ENCODE measurements around the gene CFAP52.
A peak's percentile ranks its signal among the peaks of the same experiment; 100 is the strongest.
"Not testable (repeated sequence)": the region's sequence is repeated elsewhere in the genome, so short reads cannot be mapped to it uniquely, and the experiment has no call there.

The CFAP52 gene

GRCh38 chr17:9568957-9569588 is 7.4 kb upstream of the CFAP52 start:
- no peak for DNase-seq (ENCODE audit: low read depth in 2 of 2)

GRCh38 chr17:9571201-9571600 is 5.2 kb upstream of the CFAP52 start:
- DNase-seq (ENCODE audit: low read depth in 2 of 2) = no peak

- peak; percentile 79 to 83 for DNase-seq (ENCODE audit: low read depth in 2 of 2)
Observed at GRCh38 chr17:9575381-9576101, 901 bp upstream of the CFAP52 start, which contains the start of gene STX8. STX8 (minus strand) TSS chr17:9575820; CDS start chr17:9575808, 12 bp downstream.

GRCh38 chr17:9577373-9577709 is 899 bp downstream of the CFAP52 start:
- DNase-seq (ENCODE audit: low read depth in 2 of 2) = no peak

- no peak for DNase-seq (ENCODE audit: low read depth in 2 of 2)
Observed at GRCh38 chr17:9587969-9588656, 11.7 kb downstream of the CFAP52 start.

GRCh38 chr17:9594065-9594464 is 17.6 kb downstream of the CFAP52 start:
- DNase-seq (ENCODE audit: low read depth in 2 of 2) = no peak

- not testable (repeated sequence) for DNase-seq (ENCODE audit: low read depth in 2 of 2)
Observed at GRCh38 chr17:9597638-9598037, 21.2 kb downstream of the CFAP52 start.

GRCh38 chr17:9598661-9599060 is 22.2 kb downstream of the CFAP52 start:
- DNase-seq (ENCODE audit: low read depth in 2 of 2) = no peak

GRCh38 chr17:9604583-9604982 is 28.1 kb downstream of the CFAP52 start:
- DNase-seq (ENCODE audit: low read depth in 2 of 2) = not testable (repeated sequence)

GRCh38 chr17:9606453-9606852 is 30.0 kb downstream of the CFAP52 start:
- no peak for DNase-seq (ENCODE audit: low read depth in 2 of 2)

- not testable (repeated sequence) for DNase-seq (ENCODE audit: low read depth in 2 of 2)
Observed at GRCh38 chr17:9607058-9607457, 30.6 kb downstream of the CFAP52 start.

GRCh38 chr17:9611557-9611956 is 35.1 kb downstream of the CFAP52 start:
- no peak for DNase-seq (ENCODE audit: low read depth in 2 of 2)

- no peak for DNase-seq (ENCODE audit: low read depth in 2 of 2)
Observed at GRCh38 chr17:9612006-9612405, 35.6 kb downstream of the CFAP52 start.

- no peak for DNase-seq (ENCODE audit: low read depth in 2 of 2)
Observed at GRCh38 chr17:9615486-9615885, 39.0 kb downstream of the CFAP52 start.

GRCh38 chr17:9622961-9623360 is 46.5 kb downstream of the CFAP52 start:
- DNase-seq (ENCODE audit: low read depth in 2 of 2) = no peak

- no peak for DNase-seq (ENCODE audit: low read depth in 2 of 2)
Observed at GRCh38 chr17:9628509-9628908, 52.1 kb downstream of the CFAP52 start.

- no peak for DNase-seq (ENCODE audit: low read depth in 2 of 2)
Observed at GRCh38 chr17:9632741-9633140, 56.3 kb downstream of the CFAP52 start.

GRCh38 chr17:9635340-9635739 is 58.9 kb downstream of the CFAP52 start:
- no peak for DNase-seq (ENCODE audit: low read depth in 2 of 2)

GRCh38 chr17:9636501-9636900 is 60.1 kb downstream of the CFAP52 start:
- DNase-seq (ENCODE audit: low read depth in 2 of 2) = no peak

GRCh38 chr17:9640388-9640787 is 63.9 kb downstream of the CFAP52 start:
- DNase-seq (ENCODE audit: low read depth in 2 of 2) = not testable (repeated sequence)

- DNase-seq (ENCODE audit: low read depth in 2 of 2) = no peak
Observed at GRCh38 chr17:9643611-9644010, 67.2 kb downstream of the CFAP52 start.

- DNase-seq (ENCODE audit: low read depth in 2 of 2) = peak in 1 of 2 donors; percentile 17
Observed at GRCh38 chr17:9644910-9645751, 68.7 kb downstream of the CFAP52 start, which contains the start of gene USP43. USP43 (plus strand) TSS chr17:9645517; CDS start chr17:9645633, 116 bp downstream.
